ENCODE measurements around the gene C16orf87.

Gene C16orf87

DNA sequence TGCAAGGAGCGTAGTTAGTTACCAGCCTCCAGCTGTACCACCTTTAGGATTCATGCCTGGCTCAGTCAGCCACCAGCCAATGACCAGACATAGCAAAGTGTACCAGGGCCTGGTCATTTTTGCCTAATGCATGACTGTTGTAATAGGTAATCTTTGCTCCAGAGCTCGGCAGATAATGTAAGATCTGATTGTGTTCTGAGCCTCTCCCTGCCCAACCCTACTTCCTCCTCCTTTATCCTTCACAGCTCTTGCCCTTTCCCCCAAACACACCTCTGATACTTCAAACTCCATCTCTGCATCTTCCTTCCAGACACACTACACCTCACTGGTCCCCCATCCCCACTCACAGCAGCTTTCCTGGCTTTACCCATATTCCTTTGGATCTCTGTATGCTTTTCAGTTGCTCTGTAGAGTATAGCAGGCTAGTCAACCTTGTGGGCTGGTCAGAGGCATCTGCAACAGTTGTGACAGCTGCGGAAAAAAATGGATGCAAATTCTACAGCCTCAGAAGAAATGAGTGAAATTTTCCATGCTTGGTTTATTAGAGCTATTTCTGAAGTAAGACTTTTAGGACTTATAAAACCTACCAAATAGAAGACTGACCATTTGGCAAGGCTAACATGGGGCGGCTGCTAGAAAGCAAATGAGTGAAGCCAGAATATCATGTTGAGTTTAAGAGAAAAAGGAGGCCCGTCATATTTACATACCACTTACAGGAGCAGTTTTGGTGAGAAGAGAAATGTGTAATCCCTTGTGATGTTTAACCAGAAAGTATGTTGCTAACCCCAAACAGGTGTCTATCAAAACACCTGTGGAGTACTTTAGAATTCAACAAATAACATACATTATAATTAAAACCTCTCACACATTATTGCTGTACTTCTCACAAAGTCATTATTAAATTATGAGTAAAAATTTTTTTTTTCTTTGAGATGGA, 19.9 kb upstream of the C16orf87 start:
- H3K9me3 Mint-ChIP-seq = no peaks in the 10 kb centered on the region
- no peaks in the 10 kb centered on the region for H3K36me3 Mint-ChIP-seq
- H3K27me3 Mint-ChIP-seq = no peaks in the 10 kb centered on the region
- H3K4me1 Mint-ChIP-seq = peaks cover 22% of the 10 kb centered on the region
- peak; percentile 73 for ATAC-seq
- peak overlapping the region; percentile 78 for H3K27ac Mint-ChIP-seq
- H3K4me3 Mint-ChIP-seq = peak overlapping the region; percentile 60

DNA sequence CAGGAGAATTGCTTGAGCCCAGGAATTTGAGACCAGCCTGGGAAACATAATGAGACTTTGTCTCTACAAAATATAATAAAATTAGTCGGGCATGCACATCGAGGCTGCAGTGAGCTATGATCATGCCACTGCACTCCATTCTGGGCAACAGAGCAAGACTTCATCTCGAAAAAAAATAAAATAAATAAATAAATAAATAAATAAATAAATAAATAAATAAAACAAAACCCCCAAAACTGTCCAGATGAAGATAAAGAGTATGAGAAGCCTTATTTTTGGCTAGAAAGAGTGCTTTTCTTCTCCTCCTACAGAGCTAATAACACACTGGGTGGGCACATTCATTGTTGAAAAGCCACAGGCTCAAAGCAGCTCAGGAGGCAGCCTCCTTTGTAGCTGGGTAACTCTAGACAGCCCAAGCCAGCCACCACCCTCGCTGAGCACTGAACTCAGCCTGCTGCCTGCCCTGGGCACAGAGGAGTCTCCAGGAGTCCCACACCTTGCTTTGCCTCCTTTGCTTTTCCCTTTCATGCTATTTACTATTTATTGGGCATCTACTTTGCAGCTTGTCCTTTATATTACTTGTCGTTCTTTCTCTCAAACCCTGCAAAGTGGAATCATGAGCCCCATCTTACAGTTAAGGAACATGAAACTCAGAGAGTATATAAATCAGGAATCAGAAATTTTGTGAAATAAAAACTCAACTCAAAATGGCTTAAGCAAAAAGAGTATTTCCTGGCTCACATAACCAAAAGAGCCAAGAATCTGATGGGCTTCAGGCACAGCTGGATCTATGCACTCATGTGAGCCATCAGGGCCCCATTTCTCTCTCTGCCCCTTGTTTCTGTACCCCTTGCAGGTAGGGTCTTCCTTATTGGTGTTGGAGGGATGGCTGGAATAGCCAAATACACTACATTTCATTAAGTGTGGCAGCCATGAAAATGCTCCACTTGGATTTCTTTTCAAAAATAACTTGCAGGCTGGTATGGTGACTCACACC, 18.1 kb upstream of the C16orf87 start:
- Mint-ChIP-seq H3K4me3 (no peak overlapping the region), H3K4me1 (peaks cover 20% of the 10 kb centered on the region), H3K9me3 (no peaks in the 10 kb centered on the region), H3K36me3 (no peaks in the 10 kb centered on the region), H3K27ac (no peak overlapping the region), H3K27me3 (no peaks in the 10 kb centered on the region)
- ATAC-seq = no peak

GRCh38 chr16:46845952-46846351, 15.0 kb upstream of the C16orf87 start:
- Mint-ChIP-seq H3K4me3 (no peak overlapping the region), H3K27ac (no peak overlapping the region), H3K36me3 (no peaks in the 10 kb centered on the region), H3K27me3 (no peaks in the 10 kb centered on the region), H3K9me3 (no peaks in the 10 kb centered on the region), H3K4me1 (peaks cover 11% of the 10 kb centered on the region)
- ATAC-seq = no peak

- no peak for ATAC-seq
- Mint-ChIP-seq H3K4me1 (peaks cover 6% of the 10 kb centered on the region), H3K27ac (no peak overlapping the region), H3K36me3 (no peaks in the 10 kb centered on the region), H3K9me3 (no peaks in the 10 kb centered on the region), H3K27me3 (no peaks in the 10 kb centered on the region), H3K4me3 (no peak overlapping the region)
Observed at GRCh38 chr16:46844771-46845170, 13.8 kb upstream of the C16orf87 start.

- Mint-ChIP-seq H3K4me3 (peak overlapping the region; percentile 68), H3K27ac (no peak overlapping the region), H3K27me3 (no peaks in the 10 kb centered on the region), H3K4me1 (peaks cover 6% of the 10 kb centered on the region), H3K9me3 (no peaks in the 10 kb centered on the region), H3K36me3 (no peaks in the 10 kb centered on the region)
- ATAC-seq = peak; percentile 48
Observed at GRCh38 chr16:46843898-46844642, 13.1 kb upstream of the C16orf87 start.

GRCh38 chr16:46842192-46842895, 11.4 kb upstream of the C16orf87 start:
- ATAC-seq = no peak
- Mint-ChIP-seq H3K27ac (no peak overlapping the region), H3K4me1 (peaks cover 6% of the 10 kb centered on the region), H3K9me3 (no peaks in the 10 kb centered on the region), H3K36me3 (no peaks in the 10 kb centered on the region), H3K27me3 (no peaks in the 10 kb centered on the region), H3K4me3 (no peak overlapping the region)

GRCh38 chr16:46839986-46840443, 9.0 kb upstream of the C16orf87 start:
- H3K9me3 Mint-ChIP-seq = no peaks in the 10 kb centered on the region
- H3K27me3 Mint-ChIP-seq = no peaks in the 10 kb centered on the region
- no peak for ATAC-seq
- no peak overlapping the region for H3K27ac Mint-ChIP-seq
- H3K36me3 Mint-ChIP-seq = no peaks in the 10 kb centered on the region
- H3K4me3 Mint-ChIP-seq = no peak overlapping the region
- peaks cover 19% of the 10 kb centered on the region for H3K4me1 Mint-ChIP-seq

- Mint-ChIP-seq H3K27me3 (no peaks in the 10 kb centered on the region), H3K36me3 (no peaks in the 10 kb centered on the region), H3K9me3 (no peaks in the 10 kb centered on the region), H3K4me1 (peaks cover 38% of the 10 kb centered on the region), H3K4me3 (no peak overlapping the region), H3K27ac (no peak overlapping the region)
- ATAC-seq = no peak
Observed at GRCh38 chr16:46836534-46837530, 5.9 kb upstream of the C16orf87 start.

DNA sequence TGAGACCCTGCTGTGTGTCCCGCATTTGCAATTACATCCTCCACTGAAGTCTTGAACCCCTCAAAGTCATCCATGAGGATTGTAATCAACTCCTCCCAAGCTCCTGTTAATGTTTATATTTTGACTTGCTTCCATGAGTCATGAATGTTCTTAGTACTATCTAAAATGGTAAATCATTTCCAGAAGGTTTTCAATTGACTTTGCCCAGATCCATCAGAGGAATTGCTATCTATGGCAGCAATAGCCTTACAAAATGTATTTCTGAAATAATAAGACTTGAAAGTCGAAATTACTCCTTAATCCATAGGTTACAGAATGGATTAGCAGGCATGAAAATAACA, 2.5 kb upstream of the C16orf87 start:
- Mint-ChIP-seq H3K27me3 (no peaks in the 10 kb centered on the region), H3K36me3 (peaks cover 6% of the 10 kb centered on the region), H3K9me3 (no peaks in the 10 kb centered on the region), H3K27ac (no peak overlapping the region), H3K4me3 (no peak overlapping the region), H3K4me1 (peaks cover 61% of the 10 kb centered on the region)
- ATAC-seq = no peak

DNA sequence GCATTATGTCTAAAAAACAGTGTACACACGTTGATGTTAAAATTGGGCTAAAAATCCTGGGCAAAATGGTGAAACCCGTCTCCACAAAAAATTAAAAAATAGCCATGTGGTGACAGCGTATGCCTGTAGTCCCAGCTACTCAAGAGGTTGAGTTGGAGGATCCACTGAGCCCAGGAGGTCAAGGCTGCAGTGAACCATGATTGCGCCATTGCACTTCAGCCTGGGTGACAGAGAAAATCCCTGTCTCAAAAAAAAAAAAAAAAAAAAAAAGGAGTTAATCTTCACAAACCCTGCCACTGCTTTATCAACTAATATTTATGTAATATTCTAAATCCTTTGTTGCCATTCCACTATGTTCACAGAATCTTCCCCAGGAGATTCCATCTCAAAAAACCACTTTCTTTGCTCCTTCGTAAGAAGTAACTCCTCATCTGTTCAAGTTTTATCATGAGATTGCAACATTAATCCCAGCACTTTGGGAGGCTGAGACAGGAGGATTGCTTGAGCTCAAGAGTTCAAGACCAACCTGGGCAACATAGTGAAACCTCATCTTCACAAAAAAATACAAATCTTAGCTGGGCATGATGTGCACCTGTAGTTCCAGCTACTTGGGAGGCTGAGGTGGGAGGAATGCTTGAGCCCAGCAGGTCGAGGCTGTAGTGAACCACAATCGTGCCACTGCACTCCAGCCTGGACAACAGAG, 1.9 kb upstream of the C16orf87 start:
- ATAC-seq = no peak
- Mint-ChIP-seq H3K27me3 (no peaks in the 10 kb centered on the region), H3K36me3 (peaks cover 6% of the 10 kb centered on the region), H3K4me1 (peaks cover 64% of the 10 kb centered on the region), H3K4me3 (no peak overlapping the region), H3K9me3 (no peaks in the 10 kb centered on the region), H3K27ac (no peak overlapping the region)

GRCh38 chr16:46830417-46830901, 521 bp downstream of the C16orf87 start:
- H3K4me3 Mint-ChIP-seq = peak overlapping the region; percentile 95

DNA sequence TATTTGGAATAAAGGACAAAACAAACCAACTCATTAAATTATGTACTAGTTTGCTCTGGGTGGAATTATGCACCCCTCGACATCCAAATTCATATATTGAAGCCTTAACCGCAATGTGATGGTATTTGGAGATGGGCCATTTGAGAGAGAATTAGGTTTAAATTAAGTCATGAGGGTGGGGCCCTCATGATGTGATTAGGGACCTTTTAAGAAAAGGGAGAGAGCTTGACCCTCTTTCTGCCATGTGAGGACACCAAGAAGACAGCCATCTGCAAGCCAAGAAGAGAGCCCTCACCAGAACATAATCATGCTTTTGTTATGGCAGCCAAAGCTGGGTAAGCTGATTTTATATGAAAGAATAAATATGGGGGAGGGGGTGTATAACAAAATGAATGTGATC, 2.0 kb downstream of the C16orf87 start:
- ATAC-seq = no peak
- Mint-ChIP-seq H3K27me3 (no peaks in the 10 kb centered on the region), H3K36me3 (peaks cover 12% of the 10 kb centered on the region), H3K4me1 (peaks cover 64% of the 10 kb centered on the region), H3K9me3 (no peaks in the 10 kb centered on the region), H3K27ac (peak overlapping the region; percentile 46), H3K4me3 (peak overlapping the region; percentile 95)

More at GRCh38 chr16:46830417-46830901, 521 bp downstream of the C16orf87 start:
- Mint-ChIP-seq H3K4me1 (peaks cover 71% of the 10 kb centered on the region), H3K36me3 (peaks cover 6% of the 10 kb centered on the region), H3K9me3 (no peaks in the 10 kb centered on the region), H3K27ac (peak overlapping the region; percentile 89), H3K27me3 (no peaks in the 10 kb centered on the region)
- peak; percentile 55 for ATAC-seq

GRCh38 chr16:46828292-46828691, 2.7 kb downstream of the C16orf87 start:
- Mint-ChIP-seq H3K36me3 (peaks cover 18% of the 10 kb centered on the region), H3K27ac (no peak overlapping the region), H3K9me3 (no peaks in the 10 kb centered on the region), H3K27me3 (no peaks in the 10 kb centered on the region), H3K4me3 (no peak overlapping the region), H3K4me1 (peaks cover 63% of the 10 kb centered on the region)
- no peak for ATAC-seq

Measured in stimulated activated memory B cell treated with anti-CD40 and anti-IgM and Interleukin-4, amounts not matched to agents 10 μg/mL and 1 μg/mL and 100 μg/mL, for 72 hours (primary cell).